ENCODE data around the gene WDR64. TPM values are rescaled to one million over a fixed set of nuclear protein-coding genes. Genes with fewer than 3 reads are reported as not detected.

WDR64 gene
- total and polyA plus RNA-seq, 11 donors = not detected

DNA sequence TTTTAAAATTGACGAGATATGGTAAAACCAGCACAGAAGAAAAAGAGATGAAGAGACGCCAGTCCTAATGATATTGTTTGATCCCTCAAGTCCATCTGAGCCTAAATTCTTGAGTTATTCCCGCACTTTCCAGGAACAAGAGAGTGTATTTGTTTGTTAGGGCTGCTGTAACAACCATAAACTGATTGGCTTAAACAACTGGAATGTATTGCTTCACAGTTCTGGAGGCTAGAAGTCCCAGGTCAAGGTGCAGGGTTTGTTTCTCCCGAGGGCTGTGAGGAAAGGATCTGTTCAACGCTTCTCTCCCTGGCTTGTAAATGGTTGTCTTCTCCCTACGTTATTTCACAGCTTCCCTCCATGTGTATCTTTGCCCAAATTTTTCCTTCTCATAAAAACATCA, 188.1 kb downstream of the WDR64 start:
- Histone ChIP-seq H3K27me3 (no peaks in the 10 kb centered on the region), H3K36me3 (no peaks in the 10 kb centered on the region), H3K4me1 (peaks cover 0 to 11% (median 0%) of the 10 kb centered on the region in 12 donors), H3K4me3 (no peak overlapping the region), H3K9me3 (no peaks in the 10 kb centered on the region), H3K27ac (no peak overlapping the region)
- intact Hi-C loops (cut with DNase I) = loop anchor here in 4 of 10 donors (5.0 to 10.0 kb wide), 4 partner anchors 225 to 315 kb away; partner anchors contain the start of gene KMO (in 2 of the 4)
- ATAC-seq (no peak), DNase-seq (no peak)
- no peak for TF ChIP-seq POLR2A (IDR thresholded peaks at IDR 0.05)
- TF ChIP-seq, protein P1, sequence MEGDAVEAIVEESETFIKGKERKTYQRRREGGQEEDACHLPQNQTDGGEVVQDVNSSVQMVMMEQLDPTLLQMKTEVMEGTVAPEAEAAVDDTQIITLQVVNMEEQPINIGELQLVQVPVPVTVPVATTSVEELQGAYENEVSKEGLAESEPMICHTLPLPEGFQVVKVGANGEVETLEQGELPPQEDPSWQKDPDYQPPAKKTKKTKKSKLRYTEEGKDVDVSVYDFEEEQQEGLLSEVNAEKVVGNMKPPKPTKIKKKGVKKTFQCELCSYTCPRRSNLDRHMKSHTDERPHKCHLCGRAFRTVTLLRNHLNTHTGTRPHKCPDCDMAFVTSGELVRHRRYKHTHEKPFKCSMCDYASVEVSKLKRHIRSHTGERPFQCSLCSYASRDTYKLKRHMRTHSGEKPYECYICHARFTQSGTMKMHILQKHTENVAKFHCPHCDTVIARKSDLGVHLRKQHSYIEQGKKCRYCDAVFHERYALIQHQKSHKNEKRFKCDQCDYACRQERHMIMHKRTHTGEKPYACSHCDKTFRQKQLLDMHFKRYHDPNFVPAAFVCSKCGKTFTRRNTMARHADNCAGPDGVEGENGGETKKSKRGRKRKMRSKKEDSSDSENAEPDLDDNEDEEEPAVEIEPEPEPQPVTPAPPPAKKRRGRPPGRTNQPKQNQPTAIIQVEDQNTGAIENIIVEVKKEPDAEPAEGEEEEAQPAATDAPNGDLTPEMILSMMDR (IDR thresholded peaks at IDR 0.05) = no peak
- WGBS, 4 donors = 82 to 88% (median 84%) methylated on average over 6 of the region's 6 CpGs

DNA sequence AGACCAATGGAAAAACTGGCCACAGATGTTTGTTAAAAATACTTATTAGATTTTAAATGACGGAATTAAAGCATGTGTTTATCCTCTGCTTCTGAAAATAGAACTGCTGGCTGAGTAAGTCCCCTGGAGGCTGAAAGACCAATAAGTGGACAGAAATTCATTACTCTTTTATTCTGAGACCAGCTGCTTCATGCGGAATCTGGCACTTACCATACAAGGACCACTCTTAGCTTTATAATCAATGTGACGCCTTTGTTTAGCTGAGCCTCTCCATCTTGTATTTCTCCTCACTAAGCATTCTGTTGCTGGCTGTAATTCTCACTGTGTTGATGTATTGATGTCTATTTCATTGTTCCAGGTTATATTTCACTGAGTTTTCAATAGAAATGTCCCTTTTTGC, 189.6 kb downstream of the WDR64 start:
- ATAC-seq (no peak), DNase-seq (no peak)
- WGBS, 4 donors = 60 to 78% (median 72%) methylated on average over 3 of the region's 3 CpGs
- H3K9me3 ChIP-seq = no peaks in the 10 kb centered on the region
- no peak overlapping the region for H3K27ac ChIP-seq
- H3K4me3 ChIP-seq = no peak overlapping the region
- H3K27me3 ChIP-seq = no peaks in the 10 kb centered on the region
- H3K4me1 ChIP-seq = peaks cover 0 to 11% (median 0%) of the 10 kb centered on the region in 12 donors
- TF ChIP-seq, protein P1 (IDR thresholded peaks at IDR 0.05) = no peak
- no peak for TF ChIP-seq POLR2A (IDR thresholded peaks at IDR 0.05)
- no peaks in the 10 kb centered on the region for H3K36me3 ChIP-seq
- intact Hi-C loops (cut with DNase I) = loop anchor here in 4 of 10 donors (5.0 to 10.0 kb wide), 4 partner anchors 227 to 317 kb away; partner anchors contain the start of gene KMO (in 2 of the 4)

DNA sequence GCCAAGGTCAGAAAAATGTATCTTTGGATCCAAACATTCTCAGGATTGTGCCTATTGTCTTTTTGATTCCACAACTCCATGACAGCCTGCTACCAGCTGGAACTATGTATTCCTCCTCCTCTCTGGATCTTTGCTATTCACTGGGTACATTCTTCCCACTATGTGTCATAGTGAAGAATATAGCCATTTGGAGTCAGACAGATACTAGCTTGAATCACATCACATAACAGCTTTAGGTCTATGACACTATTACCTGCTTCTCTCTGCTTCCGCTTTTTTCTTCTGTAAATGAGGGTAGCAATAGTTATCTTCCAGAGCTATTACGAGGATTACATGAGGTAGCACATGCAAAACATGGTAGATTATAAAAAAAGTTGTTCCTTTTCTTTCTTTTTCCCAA, 190.5 kb downstream of the WDR64 start:
- H3K27me3 ChIP-seq = no peaks in the 10 kb centered on the region
- ATAC-seq = peak; percentile 68 to 94 (median 87)
- no peak overlapping the region for H3K4me3 ChIP-seq
- 61 to 69% (median 68%) methylated on average over 2 of the region's 2 CpGs for WGBS, 4 donors
- H3K4me1 ChIP-seq = peaks cover 0 to 16% (median 4%) of the 10 kb centered on the region in 12 donors
- H3K9me3 ChIP-seq = no peaks in the 10 kb centered on the region
- DNase-seq = no peak
- no peaks in the 10 kb centered on the region for H3K36me3 ChIP-seq
- intact Hi-C loops (cut with DNase I) = loop anchor here in 4 of 10 donors (5.0 to 10.0 kb wide), 4 partner anchors 228 to 318 kb away; partner anchors contain the start of gene KMO (in 2 of the 4)
- peak overlapping the region in 3 of 12 donors; percentile 19 to 59 (median 45) for H3K27ac ChIP-seq
- TF ChIP-seq, protein P1 (IDR thresholded peaks at IDR 0.05) = no peak
- TF ChIP-seq POLR2A (IDR thresholded peaks at IDR 0.05) = no peak

DNA sequence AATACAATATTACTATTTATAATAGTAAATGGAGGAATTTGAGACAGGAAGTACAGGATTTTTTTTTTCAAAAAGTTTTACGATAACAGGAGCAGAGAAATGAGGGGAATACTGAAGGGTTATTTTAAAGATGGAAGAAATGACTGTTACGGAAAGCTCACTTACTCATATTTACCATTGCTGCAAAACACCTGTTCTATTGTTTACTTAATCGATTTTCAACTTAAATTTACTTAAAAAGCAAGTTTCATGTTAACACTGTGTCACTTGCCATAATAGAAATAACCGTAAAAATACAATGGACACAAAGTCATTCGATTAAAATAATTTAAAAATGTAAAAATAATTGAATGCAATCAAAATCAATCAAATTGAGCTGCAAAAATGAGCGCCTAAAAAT, 192.5 kb downstream of the WDR64 start:
- H3K9me3 ChIP-seq = no peaks in the 10 kb centered on the region
- H3K36me3 ChIP-seq = no peaks in the 10 kb centered on the region
- H3K27me3 ChIP-seq = no peaks in the 10 kb centered on the region
- no peak for DNase-seq
- H3K4me3 ChIP-seq = no peak overlapping the region
- no peak for ATAC-seq
- H3K27ac ChIP-seq = no peak overlapping the region
- peaks cover 0 to 24% (median 11%) of the 10 kb centered on the region in 12 donors for H3K4me1 ChIP-seq
- intact Hi-C loops (cut with DNase I) = loop anchor here in 4 of 10 donors (5.0 to 10.0 kb wide), 4 partner anchors 230 to 320 kb away; partner anchors contain the start of gene KMO (in 2 of the 4)
- 81 to 89% (median 82%) methylated on average over 6 of the region's 6 CpGs for WGBS, 4 donors
- TF ChIP-seq, protein P1 (IDR thresholded peaks at IDR 0.05) = no peak

All from heart left ventricle (tissue), 16 donors.